Activated CD4-positive, alpha-beta T cell treated with anti-CD3 and anti-CD28 coated beads, Interleukin-2, amount 50 U/mL, for 4 hours (primary cell): ENCODE measurements around the gene S100A10.
A peak's percentile ranks its signal among the peaks of the same experiment; 100 is the strongest.

ENCODE experiments used
- DNase-seq, 2 experiments: peaks; one replicate each; pipeline ENCODE4 v3.0.0-alpha.2; 2020

Gene S100A10

GRCh38 chr1:151985768-151986167 lies 7.9 kb downstream of the S100A10 start:
- DNase-seq, result no peak

GRCh38 chr1:151985270-151985669 lies 8.4 kb downstream of the S100A10 start:
- no peak for DNase-seq

GRCh38 chr1:151984313-151984956 lies 9.2 kb downstream of the S100A10 start:
- DNase-seq, result peak in 1 of 2 experiments; percentile 10

- DNase-seq, result no peak
These were observed 11.2 kb downstream of the S100A10 start for GRCh38 chr1:151982300-151983005.

- no peak for DNase-seq
These were observed 12.5 kb downstream of the S100A10 start for GRCh38 chr1:151981178-151981525.

- no peak for DNase-seq
These were observed 13.1 kb downstream of the S100A10 start for GRCh38 chr1:151980287-151981177.

GRCh38 chr1:151978922-151979321 lies 14.7 kb downstream of the S100A10 start:
- no peak for DNase-seq

GRCh38 chr1:151977662-151978230 lies 15.9 kb downstream of the S100A10 start:
- no peak for DNase-seq

- no peak for DNase-seq
These were observed 16.8 kb downstream of the S100A10 start for GRCh38 chr1:151976858-151977257.

- DNase-seq, result no peak
These were observed 17.7 kb downstream of the S100A10 start for GRCh38 chr1:151976015-151976343.

- no peak for DNase-seq
These were observed 18.2 kb downstream of the S100A10 start for GRCh38 chr1:151975311-151976014.

GRCh38 chr1:151972542-151973248 lies 21.0 kb downstream of the S100A10 start:
- peak in 1 of 2 experiments; percentile 20 for DNase-seq

GRCh38 chr1:151970626-151971025 lies 23.0 kb downstream of the S100A10 start:
- DNase-seq, result no peak

- DNase-seq, result no peak
These were observed 23.5 kb downstream of the S100A10 start for GRCh38 chr1:151970128-151970527.

GRCh38 chr1:151968791-151969399 lies 24.8 kb downstream of the S100A10 start:
- DNase-seq, result no peak

GRCh38 chr1:151968058-151968457 lies 25.6 kb downstream of the S100A10 start:
- peak; percentile 26 to 30 for DNase-seq

- DNase-seq, result no peak
These were observed 26.6 kb downstream of the S100A10 start for GRCh38 chr1:151967091-151967490.

GRCh38 chr1:151966061-151966460 lies 27.6 kb downstream of the S100A10 start:
- no peak for DNase-seq

- no peak for DNase-seq
These were observed 29.1 kb downstream of the S100A10 start for GRCh38 chr1:151964510-151964909.

GRCh38 chr1:151963288-151963687 lies 30.4 kb downstream of the S100A10 start:
- no peak for DNase-seq

GRCh38 chr1:151961833-151962232 lies 31.8 kb downstream of the S100A10 start:
- DNase-seq, result no peak
